Neural progenitor cell (in vitro differentiated cells): ENCODE data around the gene EVL. TPM values are rescaled to one million over a fixed set of nuclear protein-coding genes. Genes with fewer than 3 reads are reported as not detected.
"Not testable (repeated sequence)": the region's sequence is repeated elsewhere in the genome, so short reads cannot be mapped to it uniquely, and the experiment has no call there.

Experiments
- DNase-seq: peaks from one replicate; pipeline ENCODE4 v3.0.0-alpha.2; 2016; ENCODE audit warnings: low spot score
- H2AFZ ChIP-seq: fragments of 200-600 bp; sonication (generic); replicated peaks from 2 replicates; pipeline ENCODE4 v1.6.1; 2016; ENCODE audit warnings: antibody characterized with exemption
- H3F3A ChIP-seq: fragments of 200-600 bp; sonication (generic); 2 replicates; pipeline ENCODE4 v1.6.1; 2016; ENCODE audit warnings: antibody characterized with exemption, low read depth
- H3K27ac ChIP-seq: fragments of 200-600 bp; sonication (generic); 2 replicates; pipeline ENCODE4 v1.5.1; 2016; ENCODE audit warnings: mild to moderate bottlenecking
- H3K27me3 ChIP-seq: fragments of 200-600 bp; sonication (generic); 2 replicates; pipeline ENCODE4 v1.6.1; 2016; ENCODE audit warnings: mild to moderate bottlenecking, moderate library complexity
- H3K36me3 ChIP-seq: fragments of 200-600 bp; sonication (generic); 2 replicates; pipeline ENCODE4 v1.5.1; 2016
- H3K4me1 ChIP-seq: fragments of 200-600 bp; sonication (generic); 2 replicates; pipeline ENCODE4 v1.6.1; 2016; ENCODE audit warnings: mixed run types
- H3K4me2 ChIP-seq: fragments of 200-600 bp; sonication (generic); 2 replicates; pipeline ENCODE4 v1.6.1; 2016
- H3K4me3 ChIP-seq: fragments of 200-600 bp; sonication (generic); 2 replicates; pipeline ENCODE4 v1.5.1; 2016
- H3K79me2 ChIP-seq: fragments of 200-600 bp; sonication (generic); 2 replicates; pipeline ENCODE4 v1.6.1; 2016; ENCODE audit warnings: low read depth
- H3K9ac ChIP-seq: fragments of 200-600 bp; sonication (generic); 2 replicates; pipeline ENCODE4 v1.6.1; 2016
- H3K9me3 ChIP-seq: fragments of 200-600 bp; sonication (generic); 2 replicates; pipeline ENCODE4 v1.5.1; 2016; ENCODE audit warnings: low read depth
- H4K20me1 ChIP-seq: fragments of 200-600 bp; sonication (generic); 2 replicates; pipeline ENCODE4 v1.6.1; 2016; ENCODE audit warnings: low read depth
- H3K27ac Mint-ChIP-seq: 3 replicates; pipeline ENCODE4 v1.8.0; 2021; ENCODE audit warnings: mixed read lengths
- H3K27me3 Mint-ChIP-seq: 2 replicates; pipeline ENCODE4 v1.8.0; 2022; ENCODE audit warnings: low read depth, mild to moderate bottlenecking, inconsistent platforms, moderate library complexity, mixed read lengths; ENCODE audit not compliant: insufficient read depth
- H3K36me3 Mint-ChIP-seq: 3 replicates; pipeline ENCODE4 v1.8.0; 2021; ENCODE audit warnings: mixed read lengths
- H3K4me1 Mint-ChIP-seq: 3 replicates; pipeline ENCODE4 v1.8.0; 2021; ENCODE audit warnings: mixed read lengths
- H3K4me3 Mint-ChIP-seq: 3 replicates; pipeline ENCODE4 v1.8.0; 2021; ENCODE audit warnings: mild to moderate bottlenecking, moderate library complexity, mixed read lengths
- H3K9me3 Mint-ChIP-seq: 3 replicates; pipeline ENCODE4 v1.8.0; 2020; ENCODE audit warnings: mixed read lengths
- CTCF ChIP-seq: fragments of 200-600 bp; sonication (generic); IDR thresholded peaks from 2 replicates; pipeline ENCODE4 v1.5.1; 2017; ENCODE audit warnings: antibody characterized with exemption, mild to moderate bottlenecking
- EZH2 ChIP-seq: fragments of 200-600 bp; sonication (generic); IDR thresholded peaks from 2 replicates; pipeline ENCODE4 v1.6.1; 2017; ENCODE audit warnings: antibody characterized with exemption, mild to moderate bottlenecking, moderate library complexity
- EZH2phosphoT487 ChIP-seq: fragments of 200-600 bp; sonication (generic); IDR thresholded peaks from 2 replicates; pipeline ENCODE4 v1.6.1; 2017; ENCODE audit warnings: antibody characterized with exemption
- total RNA-seq: library from RNA; depleted of rRNA; stranded (reverse); fragments of >200 nt; gene quantifications from 2 replicates; pipeline ENCODE4 v1.2.3, GENCODE V29; 2015; ENCODE audit warnings: low replicate concordance

EVL gene
- total RNA-seq, 1 donor from 2014 or later = 49.2 TPM

DNA sequence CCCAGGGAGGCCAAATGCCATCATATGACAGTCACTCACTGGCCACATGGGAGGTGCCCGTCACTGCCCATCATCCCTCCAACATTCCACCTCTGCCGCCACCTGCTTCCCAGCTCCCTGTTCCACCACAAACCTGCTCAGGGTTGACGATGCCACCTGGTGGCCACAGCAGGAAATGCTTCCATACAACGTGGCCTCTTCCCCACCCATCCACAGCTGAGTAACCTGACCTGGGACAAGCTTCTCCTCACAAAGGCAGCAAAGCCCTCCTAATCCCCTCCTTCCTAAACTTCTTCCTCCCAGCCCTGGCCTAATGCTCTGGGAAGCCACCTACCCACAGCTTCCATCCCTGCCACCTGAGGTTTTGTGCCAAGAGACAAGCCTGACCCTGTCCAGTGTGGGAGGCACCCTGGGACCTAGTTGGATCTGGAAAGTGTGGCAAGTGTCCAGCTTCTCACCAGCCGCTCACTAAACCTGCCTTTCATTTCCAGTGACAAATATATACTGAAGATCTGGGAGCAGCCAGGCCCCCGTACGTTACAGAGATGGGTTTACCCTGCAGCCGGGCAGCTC is 89.9 kb downstream of the EVL start:
- TF ChIP-seq EZH2phosphoT487 (no peak), CTCF (peak; percentile 82), EZH2 (no peak)
- peaks cover 9% of the 10 kb centered on the region for H3K4me1 Mint-ChIP-seq
- no peaks in the 10 kb centered on the region for H3K36me3 Mint-ChIP-seq
- peaks cover 9% of the 10 kb centered on the region for H3F3A ChIP-seq
- no peak overlapping the region for H3K27ac Mint-ChIP-seq
- peaks cover 18% of the 10 kb centered on the region for H3K4me1 ChIP-seq
- peaks cover 11% of the 10 kb centered on the region for H3K9me3 Mint-ChIP-seq
- H3K36me3 ChIP-seq = no peaks in the 10 kb centered on the region
- H3K27ac ChIP-seq = no peak overlapping the region
- H3K27me3 Mint-ChIP-seq = peaks cover 42% of the 10 kb centered on the region
- peaks cover 42% of the 10 kb centered on the region for H3K27me3 ChIP-seq
- H2AFZ ChIP-seq = peak overlapping the region; percentile 52
- no peaks in the 10 kb centered on the region for H3K9me3 ChIP-seq
- peak overlapping the region; percentile 51 for H3K4me2 ChIP-seq
- no peaks in the 10 kb centered on the region for H3K79me2 ChIP-seq
- no peak overlapping the region for H3K9ac ChIP-seq
- no peak overlapping the region for H3K4me3 ChIP-seq
- no peak overlapping the region for H3K4me3 Mint-ChIP-seq
- peak; percentile 85 for DNase-seq
- no peaks in the 10 kb centered on the region for H4K20me1 ChIP-seq

GRCh38 chr14:100155756-100156616 is 90.8 kb downstream of the EVL start:
- Mint-ChIP-seq H3K4me3 (no peak overlapping the region), H3K27me3 (peaks cover 48% of the 10 kb centered on the region), H3K27ac (no peak overlapping the region), H3K4me1 (peaks cover 9% of the 10 kb centered on the region), H3K36me3 (no peaks in the 10 kb centered on the region), H3K9me3 (peaks cover 11% of the 10 kb centered on the region)
- Histone ChIP-seq H3K27ac (no peak overlapping the region), H3K9ac (no peak overlapping the region), H3K79me2 (no peaks in the 10 kb centered on the region), H4K20me1 (no peaks in the 10 kb centered on the region), H3K36me3 (no peaks in the 10 kb centered on the region), H2AFZ (no peak overlapping the region), H3K4me2 (peak overlapping the region; percentile 51), H3K4me3 (no peak overlapping the region), H3K27me3 (peaks cover 50% of the 10 kb centered on the region), H3K4me1 (peaks cover 18% of the 10 kb centered on the region), H3F3A (peaks cover 9% of the 10 kb centered on the region), H3K9me3 (no peaks in the 10 kb centered on the region)
- no peak for DNase-seq
- TF ChIP-seq CTCF (no peak), EZH2phosphoT487 (no peak), EZH2 (no peak)

DNA sequence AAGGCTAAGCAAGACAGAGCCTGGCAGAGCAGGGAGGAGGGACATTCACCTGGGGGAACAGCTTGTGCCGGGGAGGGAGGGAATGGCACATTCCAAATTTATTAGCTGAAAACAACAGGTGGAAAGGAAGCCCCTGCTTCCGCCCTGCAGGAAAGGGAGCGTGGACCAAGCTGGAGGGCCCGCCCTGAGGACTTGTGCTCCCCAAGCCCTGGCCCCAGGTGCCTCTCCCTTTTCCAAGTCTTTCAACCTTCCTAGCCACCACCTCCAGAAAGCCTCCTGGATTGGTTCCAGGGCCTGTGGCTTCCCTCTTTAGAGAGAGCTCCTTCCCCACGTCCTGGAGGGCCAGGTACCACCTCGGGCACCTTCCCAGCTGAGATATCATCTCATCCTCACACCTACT is 91.6 kb downstream of the EVL start:
- TF ChIP-seq EZH2 = no peak
- no peaks in the 10 kb centered on the region for H4K20me1 ChIP-seq
- H3K36me3 ChIP-seq = no peaks in the 10 kb centered on the region
- H3K27ac Mint-ChIP-seq = no peak overlapping the region
- H3K79me2 ChIP-seq = no peaks in the 10 kb centered on the region
- H3F3A ChIP-seq = peaks cover 9% of the 10 kb centered on the region
- H3K4me3 Mint-ChIP-seq = no peak overlapping the region
- H2AFZ ChIP-seq = no peak overlapping the region
- no peak for DNase-seq
- peaks cover 11% of the 10 kb centered on the region for H3K9me3 Mint-ChIP-seq
- peaks cover 52% of the 10 kb centered on the region for H3K27me3 Mint-ChIP-seq
- H3K27me3 ChIP-seq = peaks cover 58% of the 10 kb centered on the region
- H3K9ac ChIP-seq = no peak overlapping the region
- H3K36me3 Mint-ChIP-seq = no peaks in the 10 kb centered on the region
- no peaks in the 10 kb centered on the region for H3K9me3 ChIP-seq
- no peak overlapping the region for H3K4me3 ChIP-seq
- peaks cover 18% of the 10 kb centered on the region for H3K4me1 ChIP-seq
- H3K27ac ChIP-seq = no peak overlapping the region
- H3K4me2 ChIP-seq = no peak overlapping the region
- H3K4me1 Mint-ChIP-seq = peaks cover 9% of the 10 kb centered on the region

DNA sequence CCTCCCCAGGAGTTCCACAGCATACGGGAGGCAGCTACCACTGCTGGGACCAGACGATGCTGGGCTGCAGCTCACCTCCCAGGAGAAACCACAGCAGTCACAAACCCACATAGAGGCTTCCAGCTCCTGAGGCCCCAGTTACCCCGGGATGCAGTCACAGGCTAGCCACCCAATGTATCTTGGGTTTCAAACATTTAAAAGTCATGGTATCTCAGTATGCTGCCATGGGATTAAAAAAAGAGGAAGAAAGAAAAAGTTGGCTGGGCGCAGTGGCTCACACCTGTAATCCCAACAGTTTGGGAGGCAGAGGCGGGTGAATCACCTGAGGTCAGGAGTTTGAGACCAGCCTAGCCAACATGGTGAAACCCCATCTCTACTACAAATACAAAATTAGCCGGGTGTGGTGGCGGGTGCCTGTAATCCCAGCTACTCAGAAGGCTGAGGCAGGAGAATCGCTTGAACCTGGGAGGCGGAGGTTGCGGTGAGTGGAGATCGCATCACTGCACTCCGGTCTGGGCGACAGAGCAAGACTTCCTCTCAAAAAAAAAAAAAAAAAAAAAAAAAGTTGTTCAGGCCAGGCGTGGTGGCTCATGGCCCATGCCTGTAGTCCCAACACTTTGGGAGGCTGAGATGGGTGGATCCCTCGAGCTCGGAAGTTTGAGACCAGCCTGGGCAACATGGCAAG is 92.5 kb downstream of the EVL start:
- peaks cover 18% of the 10 kb centered on the region for H3K4me1 ChIP-seq
- H3K9ac ChIP-seq, H3K27ac Mint-ChIP-seq, H3K9me3 Mint-ChIP-seq, H3F3A ChIP-seq, H3K36me3 ChIP-seq, DNase-seq, H3K27ac ChIP-seq, H2AFZ ChIP-seq, H3K4me3 ChIP-seq, H3K36me3 Mint-ChIP-seq, H4K20me1 ChIP-seq, H3K79me2 ChIP-seq, H3K4me2 ChIP-seq, H3K4me1 Mint-ChIP-seq, H3K9me3 ChIP-seq: not testable (repeated sequence)
- H3K27me3 ChIP-seq = peaks cover 67% of the 10 kb centered on the region
- peak overlapping the region; percentile 53 for H3K4me3 Mint-ChIP-seq
- H3K27me3 Mint-ChIP-seq = peaks cover 51% of the 10 kb centered on the region
